GM12801 (cell line): ENCODE results near the gene EPN2.

Experiments used
- CTCF ChIP-seq: IDR thresholded peaks from one replicate; pipeline ENCODE4 v1.5.1; 2011; ENCODE audit warnings: control low read depth; ENCODE audit not compliant: insufficient read length; ENCODE audit errors: extremely low read depth

EPN2 gene

DNA sequence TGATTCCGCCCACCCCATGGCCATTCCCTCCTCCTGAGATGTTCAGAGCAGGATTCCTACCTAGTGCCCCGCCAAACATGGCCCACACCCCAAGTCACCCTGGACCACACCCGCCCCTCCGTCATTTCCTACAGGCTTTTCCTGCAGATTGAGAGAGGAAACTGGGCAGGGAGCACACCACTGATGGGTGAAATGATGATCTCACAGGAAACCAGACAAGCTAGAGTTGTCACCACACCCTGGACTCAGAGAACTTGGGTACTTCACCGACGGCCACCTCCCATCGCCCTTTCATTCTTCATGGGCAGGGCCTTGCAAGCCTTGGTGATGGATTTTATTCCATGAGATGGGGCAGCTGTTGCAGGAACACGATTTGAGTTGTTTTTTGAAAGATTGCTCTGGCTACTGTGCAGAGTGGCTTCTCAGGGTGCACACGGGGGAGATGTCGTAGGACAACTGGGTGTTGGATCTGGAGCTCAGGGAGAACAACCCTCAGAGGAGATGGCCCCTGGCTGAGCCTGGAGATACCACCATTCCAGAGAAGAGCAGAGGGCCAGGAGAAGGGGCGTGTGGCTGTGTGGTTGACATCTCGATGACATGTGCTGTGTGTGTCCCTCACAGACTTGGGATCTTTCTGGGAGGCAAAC lies 132.8 kb downstream of the EPN2 start:
- no peak for TF ChIP-seq CTCF

DNA sequence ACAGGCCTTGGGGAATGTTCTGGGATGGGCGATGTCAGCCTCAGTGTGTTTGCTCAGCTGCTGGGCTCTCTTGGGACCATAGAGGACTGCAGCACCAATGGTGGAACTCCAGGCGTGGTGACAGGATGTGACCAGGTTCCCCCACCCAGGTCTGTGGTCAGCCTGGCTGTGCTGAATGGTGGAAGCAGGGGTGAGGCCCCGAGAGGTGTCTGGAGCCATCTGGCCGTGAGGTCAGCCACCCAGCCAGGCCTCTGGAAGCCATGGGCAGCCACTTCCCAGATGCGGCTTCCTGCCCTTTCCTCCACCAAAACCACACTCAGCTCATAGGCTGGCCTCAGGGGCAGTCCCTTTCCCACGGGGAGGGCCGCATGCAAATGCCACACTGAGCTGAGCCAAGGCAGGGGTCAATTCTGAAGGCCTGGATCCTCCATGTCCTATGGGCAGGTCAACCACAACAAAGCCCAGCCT lies 133.4 kb downstream of the EPN2 start:
- TF ChIP-seq CTCF, result no peak

DNA sequence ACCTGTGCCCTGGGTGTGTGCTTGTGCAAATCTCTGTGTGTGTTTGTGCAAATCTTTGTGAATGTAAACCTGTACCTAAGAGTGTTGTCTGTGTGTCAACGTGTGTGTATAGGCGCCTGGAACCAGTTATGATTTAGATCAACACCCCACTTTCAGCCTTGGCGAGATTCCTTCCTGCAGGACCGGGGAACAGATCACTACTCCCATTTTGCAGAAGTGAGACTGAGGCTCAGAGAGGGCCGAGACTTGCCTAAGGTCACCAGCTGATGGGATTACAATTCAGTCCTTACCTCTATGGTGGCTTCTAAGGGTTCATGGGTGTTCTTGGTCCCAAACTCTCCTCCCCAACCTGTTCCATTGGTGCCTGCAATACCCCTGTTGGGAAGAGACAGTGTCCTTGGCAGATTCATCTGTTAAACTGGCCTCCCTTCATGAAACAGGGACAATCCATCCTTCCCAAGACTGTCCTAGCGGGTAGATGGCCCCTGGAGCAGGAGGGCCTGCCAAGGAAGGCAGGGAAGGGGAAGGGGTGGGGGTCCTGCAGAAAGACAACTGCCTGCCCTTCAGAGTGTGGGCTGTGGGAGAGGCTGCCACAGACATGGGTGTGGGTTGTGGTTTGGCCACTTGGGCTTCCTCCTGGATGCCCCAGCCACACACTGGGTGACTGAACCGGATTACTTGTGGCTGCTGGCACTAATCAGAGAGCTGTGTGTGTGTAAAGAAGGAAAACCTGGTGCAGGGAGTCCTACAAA lies 134.3 kb downstream of the EPN2 start:
- TF ChIP-seq CTCF, result no peak

- no peak for TF ChIP-seq CTCF
These were observed 134.8 kb downstream of the EPN2 start for GRCh38 chr17:19372011-19372370.

DNA sequence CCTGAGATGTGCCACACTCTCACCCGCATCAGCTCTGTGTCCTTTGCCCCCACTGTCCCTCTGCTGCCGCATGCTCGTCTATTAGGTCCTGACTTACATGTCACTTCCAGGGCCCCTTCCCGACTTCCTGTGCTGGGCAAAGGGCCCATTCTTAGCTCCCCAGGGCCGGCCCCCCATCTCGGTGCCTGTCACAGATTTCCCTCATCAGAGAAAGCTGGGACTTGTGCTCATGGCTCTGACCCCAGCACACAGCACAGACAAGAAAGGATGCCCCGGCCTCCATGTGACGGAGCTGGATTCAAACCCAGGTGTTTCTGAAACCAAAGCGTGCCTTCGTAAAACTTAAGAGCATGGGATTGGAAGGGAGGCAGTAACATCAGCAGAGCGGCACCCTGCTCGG lies 135.3 kb downstream of the EPN2 start:
- TF ChIP-seq CTCF, result no peak

GRCh38 chr17:19372866-19373504 lies 135.8 kb downstream of the EPN2 start:
- no peak for TF ChIP-seq CTCF

- TF ChIP-seq CTCF, result no peak
These were observed 137.0 kb downstream of the EPN2 start for GRCh38 chr17:19374136-19374535.
